ENCODE data around the gene ADGRG3.

- no peak for TF ChIP-seq CTCF (IDR thresholded peaks at IDR 0.05)
- TF ChIP-seq POLR2A (IDR thresholded peaks at IDR 0.05; ENCODE audit: low read depth), result no peak
These were observed 9.7 kb downstream of the ADGRG3 start for GRCh38 chr16:57677622-57678369.
